ENCODE measurements around the gene PALB2. TPM values are rescaled to one million over a fixed set of nuclear protein-coding genes. Genes with fewer than 3 reads are reported as not detected.

The PALB2 gene
- total RNA-seq, 1 experiment from 2014 or later: 40.3 TPM

DNA sequence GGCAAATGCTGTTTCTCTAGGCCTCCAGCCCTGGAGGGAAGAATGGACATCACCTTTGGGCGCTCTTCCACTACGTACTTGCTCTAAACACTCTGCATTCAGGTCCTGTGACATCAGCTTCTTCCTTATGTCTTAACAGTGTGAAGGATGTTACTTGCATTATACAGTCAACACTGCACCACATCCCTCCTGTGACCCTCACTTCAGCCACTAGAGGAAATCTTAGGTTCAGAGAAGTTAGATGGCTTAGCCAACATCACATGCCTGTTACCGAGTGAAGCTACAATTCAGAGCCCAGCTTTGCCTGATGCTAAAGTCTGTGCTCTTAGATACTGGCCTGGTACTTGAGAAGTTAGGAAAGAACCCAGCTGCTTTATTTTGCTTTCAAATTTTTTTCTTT, 65.3 kb downstream of the PALB2 start:
- no peaks in the 10 kb centered on the region for H3K79me2 ChIP-seq (ENCODE audit: insufficient read depth, low read length)
- Mint-ChIP-seq H3K9me3 (no peaks in the 10 kb centered on the region), H3K27me3 (ENCODE audit: low read depth) (no peaks in the 10 kb centered on the region; the same call in 1 of the 2 replicates), H3K27ac (peak overlapping the region in 1 of 3 experiments; percentile 44; a peak in 1 of 7 replicates), H3K36me3 (ENCODE audit: insufficient read depth in 1 of 3, low read depth in 3 of 3) (peaks cover 4 to 62% (median 51%) of the 10 kb centered on the region in 3 experiments; a peak in 5 of 7 replicates), H3K4me1 (no peaks in the 10 kb centered on the region), H3K4me3 (no peak overlapping the region)
- no peak overlapping the region for H4K5ac ChIP-seq (ENCODE audit: insufficient read length, low read depth, low read length)
- H4K20me1 ChIP-seq (ENCODE audit: control insufficient read depth, insufficient read depth, insufficient read length): no peaks in the 10 kb centered on the region
- no CpG with 5 or more reads among the region's 3 CpGs for WGBS (ENCODE audit: extremely low coverage, insufficient read length, low lambda C conversion rate)
- no peaks in the 10 kb centered on the region for H3K9me3 ChIP-seq (ENCODE audit: control insufficient read depth, low read depth, low read length)
- H2BK12ac ChIP-seq (ENCODE audit: insufficient read length, low read depth, low read length): no peak overlapping the region
- H3K27me3 ChIP-seq (ENCODE audit: insufficient read depth, low read length): no peaks in the 10 kb centered on the region
- no peak overlapping the region for H4K8ac ChIP-seq (replicated peaks; ENCODE audit: insufficient read length, low read depth, low read length)
- H3K9ac ChIP-seq (ENCODE audit: extremely low read depth, insufficient read length, low read length): no peak overlapping the region
- no peak overlapping the region for H2AK5ac ChIP-seq (ENCODE audit: insufficient read length, low read length)
- no peak overlapping the region for H2AFZ ChIP-seq (ENCODE audit: low read length)
- no peaks in the 10 kb centered on the region for H3K79me1 ChIP-seq (ENCODE audit: insufficient read depth, low read depth, low read length, poor library complexity, severe bottlenecking)
- no peak overlapping the region for H4K91ac ChIP-seq (ENCODE audit: insufficient read length, low read depth, low read length)
- no peak overlapping the region for H3K27ac ChIP-seq (ENCODE audit: insufficient read length, low read depth, low read length)
- no peak overlapping the region for H2BK120ac ChIP-seq (ENCODE audit: low read depth, low read length, poor library complexity, severe bottlenecking)
- H3K23ac ChIP-seq (ENCODE audit: insufficient read length, low read depth, low read length): no peak overlapping the region
- TF ChIP-seq, protein P1, sequence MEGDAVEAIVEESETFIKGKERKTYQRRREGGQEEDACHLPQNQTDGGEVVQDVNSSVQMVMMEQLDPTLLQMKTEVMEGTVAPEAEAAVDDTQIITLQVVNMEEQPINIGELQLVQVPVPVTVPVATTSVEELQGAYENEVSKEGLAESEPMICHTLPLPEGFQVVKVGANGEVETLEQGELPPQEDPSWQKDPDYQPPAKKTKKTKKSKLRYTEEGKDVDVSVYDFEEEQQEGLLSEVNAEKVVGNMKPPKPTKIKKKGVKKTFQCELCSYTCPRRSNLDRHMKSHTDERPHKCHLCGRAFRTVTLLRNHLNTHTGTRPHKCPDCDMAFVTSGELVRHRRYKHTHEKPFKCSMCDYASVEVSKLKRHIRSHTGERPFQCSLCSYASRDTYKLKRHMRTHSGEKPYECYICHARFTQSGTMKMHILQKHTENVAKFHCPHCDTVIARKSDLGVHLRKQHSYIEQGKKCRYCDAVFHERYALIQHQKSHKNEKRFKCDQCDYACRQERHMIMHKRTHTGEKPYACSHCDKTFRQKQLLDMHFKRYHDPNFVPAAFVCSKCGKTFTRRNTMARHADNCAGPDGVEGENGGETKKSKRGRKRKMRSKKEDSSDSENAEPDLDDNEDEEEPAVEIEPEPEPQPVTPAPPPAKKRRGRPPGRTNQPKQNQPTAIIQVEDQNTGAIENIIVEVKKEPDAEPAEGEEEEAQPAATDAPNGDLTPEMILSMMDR (conservative IDR thresholded peaks at IDR 0.05): no peak
- DNase-seq: no peak
- H3K4me2 ChIP-seq (ENCODE audit: insufficient read depth, insufficient read length, low read length): no peak overlapping the region
- H2BK20ac ChIP-seq (ENCODE audit: low read depth, low read length, poor library complexity, severe bottlenecking): no peak overlapping the region
- H3K14ac ChIP-seq (ENCODE audit: insufficient read depth, low read length): no peak overlapping the region
- H3K18ac ChIP-seq (ENCODE audit: insufficient read length, low read depth, low read length): no peak overlapping the region
- no peaks in the 10 kb centered on the region for H3K23me2 ChIP-seq (ENCODE audit: insufficient read length, low read depth, low read length, poor library complexity, severe bottlenecking)
- H2BK15ac ChIP-seq (ENCODE audit: low read depth, low read length): no peak overlapping the region
- no peak overlapping the region for H3K4ac ChIP-seq (ENCODE audit: low read depth, low read length)
- no peaks in the 10 kb centered on the region for H3K4me1 ChIP-seq (ENCODE audit: insufficient read depth, low read length)
- no peak overlapping the region for H3T11ph ChIP-seq (ENCODE audit: low read length)
- no peak overlapping the region for H3K56ac ChIP-seq (ENCODE audit: insufficient read length, low read depth, low read length)
- H2BK5ac ChIP-seq (ENCODE audit: insufficient read length, low read length): no peak overlapping the region
